Astrocyte of the spinal cord (primary cell): ENCODE results near the gene VANGL1.

Source experiments
- DNase-seq: peaks from one replicate; pipeline ENCODE4 v3.0.0; 2011; ENCODE audit warnings: low read depth, low spot score
- H3K4me3 ChIP-seq: 2 replicates; pipeline ENCODE4 v1.5.1; 2011; ENCODE audit warnings: low read depth, mild to moderate bottlenecking, low read length, moderate library complexity
- in situ Hi-C: cut with HindIII; loops from 2 replicates; pipeline ENCODE4 v1.10.0; 2017; ENCODE audit warnings: low sequenced_read_pairs
- TF ChIP-seq, protein P1 (sequence below): IDR thresholded peaks from 2 replicates; pipeline ENCODE4 v1.5.1; 2012; ENCODE audit warnings: low read depth, mild to moderate bottlenecking, low read length, inconsistent platforms

The VANGL1 gene

DNA sequence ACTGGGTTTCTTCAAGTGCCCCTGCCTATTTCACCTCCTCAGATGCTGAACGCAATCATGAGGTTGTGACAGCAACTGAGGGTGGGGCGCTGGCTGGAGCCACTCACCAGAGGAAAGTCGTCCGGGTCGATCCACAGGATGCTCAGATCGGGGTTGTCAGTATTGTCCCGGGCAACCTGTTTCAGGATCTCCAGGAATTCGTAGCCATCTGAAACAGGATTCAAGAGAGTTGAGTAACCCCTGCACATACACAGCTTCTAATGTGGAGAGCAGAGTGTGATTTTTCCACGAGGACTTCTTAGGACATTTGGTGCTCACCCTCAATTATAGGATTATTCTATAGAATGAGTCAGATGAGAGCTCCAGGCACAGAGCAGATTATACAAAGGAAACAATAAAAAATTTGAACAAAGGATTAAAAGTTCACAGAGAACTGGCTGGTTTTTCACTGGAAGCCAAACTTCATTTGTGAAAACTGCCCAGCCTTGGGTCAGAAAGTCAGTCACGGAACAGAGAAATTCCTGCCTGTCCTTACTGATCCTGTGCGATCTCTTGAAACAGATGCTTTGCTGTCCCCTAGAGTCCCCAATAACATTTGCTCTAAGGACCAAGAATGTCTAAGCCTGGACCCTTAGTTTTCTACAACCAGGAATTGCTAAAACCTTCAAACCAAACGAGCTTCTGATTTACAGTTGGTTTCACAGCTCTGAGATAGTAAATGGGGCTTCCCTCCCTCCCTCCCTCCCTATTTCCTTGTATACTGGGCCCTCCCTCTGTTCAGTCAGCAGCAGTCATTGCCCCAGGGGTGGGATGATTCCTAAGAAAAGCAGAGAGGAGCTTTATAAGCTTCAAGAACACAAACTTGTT is 63.5 kb downstream of the VANGL1 start:
- in situ Hi-C loops, result no loop called here
- TF ChIP-seq, protein P1, sequence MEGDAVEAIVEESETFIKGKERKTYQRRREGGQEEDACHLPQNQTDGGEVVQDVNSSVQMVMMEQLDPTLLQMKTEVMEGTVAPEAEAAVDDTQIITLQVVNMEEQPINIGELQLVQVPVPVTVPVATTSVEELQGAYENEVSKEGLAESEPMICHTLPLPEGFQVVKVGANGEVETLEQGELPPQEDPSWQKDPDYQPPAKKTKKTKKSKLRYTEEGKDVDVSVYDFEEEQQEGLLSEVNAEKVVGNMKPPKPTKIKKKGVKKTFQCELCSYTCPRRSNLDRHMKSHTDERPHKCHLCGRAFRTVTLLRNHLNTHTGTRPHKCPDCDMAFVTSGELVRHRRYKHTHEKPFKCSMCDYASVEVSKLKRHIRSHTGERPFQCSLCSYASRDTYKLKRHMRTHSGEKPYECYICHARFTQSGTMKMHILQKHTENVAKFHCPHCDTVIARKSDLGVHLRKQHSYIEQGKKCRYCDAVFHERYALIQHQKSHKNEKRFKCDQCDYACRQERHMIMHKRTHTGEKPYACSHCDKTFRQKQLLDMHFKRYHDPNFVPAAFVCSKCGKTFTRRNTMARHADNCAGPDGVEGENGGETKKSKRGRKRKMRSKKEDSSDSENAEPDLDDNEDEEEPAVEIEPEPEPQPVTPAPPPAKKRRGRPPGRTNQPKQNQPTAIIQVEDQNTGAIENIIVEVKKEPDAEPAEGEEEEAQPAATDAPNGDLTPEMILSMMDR, result peak; percentile 12
- DNase-seq, result no peak
- no peak overlapping the region for H3K4me3 ChIP-seq

DNA sequence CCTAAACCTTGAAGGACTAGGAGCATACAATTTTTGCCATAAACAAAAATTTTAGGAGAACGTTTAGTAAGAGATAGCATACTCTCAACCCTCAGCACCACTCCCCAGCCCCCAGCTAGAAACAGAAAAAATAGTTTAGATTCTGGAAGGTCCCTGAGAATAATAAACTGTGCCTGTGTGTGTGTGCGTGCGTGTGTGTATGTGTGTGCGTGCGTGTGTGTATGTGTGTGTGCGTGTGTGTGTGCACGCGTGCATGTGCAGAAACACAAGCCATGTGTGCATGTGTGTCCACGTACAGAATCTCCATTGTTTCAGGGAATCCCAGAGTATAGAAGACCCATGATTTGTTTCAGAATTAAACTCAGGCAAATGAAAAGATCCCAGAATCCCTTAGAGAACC is 64.2 kb downstream of the VANGL1 start:
- in situ Hi-C loops, result no loop called here
- no peak overlapping the region for H3K4me3 ChIP-seq
- TF ChIP-seq, protein P1, result no peak
- no peak for DNase-seq

DNA sequence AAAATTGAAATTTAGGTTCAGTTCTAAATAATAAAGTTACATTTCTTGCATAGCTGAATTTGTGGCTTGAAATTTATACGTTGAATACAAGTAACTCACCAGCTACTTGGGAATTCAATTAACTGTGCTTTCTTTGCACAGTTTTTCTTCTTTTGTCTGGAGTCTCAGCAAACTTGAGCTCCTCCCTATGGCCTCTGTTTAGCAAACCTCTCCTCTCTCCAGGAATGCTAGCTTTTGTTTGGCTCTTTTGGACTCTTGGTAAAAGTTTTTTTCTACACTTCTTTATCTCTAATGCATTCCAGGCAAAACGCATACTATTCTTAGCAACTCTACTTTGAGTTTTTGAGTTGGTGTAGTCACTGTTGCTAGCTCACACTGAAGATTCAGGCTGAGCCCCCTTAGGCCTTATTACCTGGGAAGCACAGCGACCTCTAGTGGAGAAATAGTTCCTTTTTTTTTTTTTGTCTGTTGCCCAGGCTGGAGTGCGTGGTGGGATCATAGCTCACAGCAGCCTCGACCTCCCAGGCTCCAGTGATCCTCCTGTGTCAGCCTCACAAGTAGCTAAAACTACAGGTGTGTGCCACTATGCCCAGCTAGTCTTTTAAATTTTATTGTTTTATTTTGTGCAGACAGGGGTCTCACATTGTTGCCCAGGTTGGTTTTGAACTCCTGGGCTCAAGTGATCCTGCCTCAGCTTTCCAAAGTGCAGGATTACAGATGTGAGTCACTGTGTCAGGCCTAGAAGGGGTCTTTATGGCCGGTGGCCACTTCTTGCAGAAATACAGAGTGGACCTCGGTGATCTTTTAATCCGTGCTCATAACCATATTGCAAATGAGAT is 65.0 kb downstream of the VANGL1 start:
- in situ Hi-C loops, result no loop called here
- H3K4me3 ChIP-seq, result no peak overlapping the region
- DNase-seq, result peak; percentile 64
- TF ChIP-seq, protein P1, result peak; percentile 57

DNA sequence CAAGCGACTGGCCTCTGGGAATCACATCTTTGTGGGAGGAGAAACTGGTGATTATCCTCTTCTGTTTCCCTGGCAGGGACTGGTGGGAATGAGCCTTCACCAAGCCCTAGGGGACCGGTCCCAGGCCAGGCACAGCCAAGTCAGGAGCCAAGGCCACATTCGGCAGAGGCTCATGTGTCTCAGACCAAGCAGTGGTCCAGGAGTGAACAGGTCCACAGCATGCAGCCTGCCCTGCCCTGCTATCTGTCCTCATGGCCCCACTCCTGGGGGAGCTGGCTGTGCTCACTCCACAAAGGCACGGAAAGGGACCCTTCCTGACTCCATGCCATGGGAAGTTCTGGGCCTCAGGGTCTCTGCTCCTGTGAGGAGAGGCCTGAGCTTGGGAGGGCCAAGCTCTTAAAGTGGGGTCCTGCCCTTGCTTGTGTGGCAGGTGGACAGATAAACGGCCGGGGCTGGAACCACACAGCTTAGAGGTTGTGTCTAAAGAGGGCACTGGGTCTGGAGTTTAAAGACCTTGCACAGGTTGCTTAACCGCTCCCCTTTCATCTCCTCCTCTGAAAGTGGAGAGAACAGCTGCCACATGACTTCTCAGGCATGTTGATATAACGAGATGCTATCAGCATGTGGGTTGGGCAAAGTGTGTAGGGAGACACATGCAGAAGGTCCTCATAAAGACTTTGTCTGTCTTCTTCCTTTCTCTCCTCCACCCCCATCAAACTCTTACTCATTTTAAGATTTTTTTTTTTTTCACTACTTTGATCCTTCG is 69.3 kb downstream of the VANGL1 start:
- TF ChIP-seq, protein P1, result no peak
- no peak for DNase-seq
- in situ Hi-C loops, result no loop called here

DNA sequence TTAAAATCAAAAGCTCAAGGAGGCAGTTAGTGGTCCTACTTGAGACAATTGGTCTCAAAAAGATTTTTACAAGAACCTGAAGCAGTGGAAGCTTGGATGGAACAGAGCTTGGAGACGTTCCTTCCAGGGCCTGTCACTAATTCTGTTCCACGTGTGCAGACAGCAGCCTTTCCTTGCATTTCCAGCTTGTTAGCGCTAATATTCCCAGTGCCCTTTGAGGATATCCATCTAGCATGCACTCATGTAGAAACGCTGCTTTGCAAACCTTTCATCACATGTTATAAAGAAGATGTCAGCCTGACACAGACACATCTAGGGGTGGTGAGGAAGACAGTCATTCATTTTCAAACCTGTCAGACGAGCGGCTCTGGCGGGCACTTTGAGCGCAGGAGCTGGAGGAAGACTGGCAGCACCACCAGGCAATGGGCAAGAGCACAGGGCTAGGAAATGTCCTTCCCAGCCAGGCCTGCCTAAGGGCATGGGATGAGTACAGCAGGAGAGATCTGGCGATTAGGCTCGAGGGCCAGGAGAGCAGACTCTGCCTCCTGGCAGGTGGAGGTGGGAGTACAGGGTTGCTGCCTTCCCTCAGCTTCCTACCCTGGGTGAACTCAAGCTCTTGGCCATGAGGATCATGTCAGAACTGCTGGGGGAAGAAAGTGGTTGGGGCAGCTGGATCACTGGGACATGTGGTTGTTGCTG is 71.3 kb downstream of the VANGL1 start:
- DNase-seq, result no peak
- in situ Hi-C loops, result no loop called here
- TF ChIP-seq, protein P1, result no peak
- no peak overlapping the region for H3K4me3 ChIP-seq

More for the DNA sequence above, 69.3 kb downstream of the VANGL1 start:
- H3K4me3 ChIP-seq, result no peak overlapping the region
